Choroid plexus epithelial cell (primary cell): ENCODE data around the gene SLC35F3.
A peak's percentile ranks its signal among the peaks of the same experiment; 100 is the strongest.

Source experiments
- DNase-seq: peaks from one replicate; pipeline ENCODE4 v3.0.0-alpha.2; 2010; ENCODE audit warnings: low read depth
- H3K4me3 ChIP-seq: 2 replicates; pipeline ENCODE4 v1.5.1; 2011; ENCODE audit warnings: low read depth, mild to moderate bottlenecking, control low read depth, low read length, moderate library complexity
- TF ChIP-seq, protein P1 (sequence below): conservative IDR thresholded peaks from 2 replicates; pipeline ENCODE4 v1.5.1; 2011; ENCODE audit warnings: low read depth, mild to moderate bottlenecking, control low read depth, inconsistent platforms, low read length, moderate library complexity

The SLC35F3 gene

GRCh38 chr1:233909195-233909594 is 4.7 kb downstream of the SLC35F3 start:
- TF ChIP-seq, protein P1, sequence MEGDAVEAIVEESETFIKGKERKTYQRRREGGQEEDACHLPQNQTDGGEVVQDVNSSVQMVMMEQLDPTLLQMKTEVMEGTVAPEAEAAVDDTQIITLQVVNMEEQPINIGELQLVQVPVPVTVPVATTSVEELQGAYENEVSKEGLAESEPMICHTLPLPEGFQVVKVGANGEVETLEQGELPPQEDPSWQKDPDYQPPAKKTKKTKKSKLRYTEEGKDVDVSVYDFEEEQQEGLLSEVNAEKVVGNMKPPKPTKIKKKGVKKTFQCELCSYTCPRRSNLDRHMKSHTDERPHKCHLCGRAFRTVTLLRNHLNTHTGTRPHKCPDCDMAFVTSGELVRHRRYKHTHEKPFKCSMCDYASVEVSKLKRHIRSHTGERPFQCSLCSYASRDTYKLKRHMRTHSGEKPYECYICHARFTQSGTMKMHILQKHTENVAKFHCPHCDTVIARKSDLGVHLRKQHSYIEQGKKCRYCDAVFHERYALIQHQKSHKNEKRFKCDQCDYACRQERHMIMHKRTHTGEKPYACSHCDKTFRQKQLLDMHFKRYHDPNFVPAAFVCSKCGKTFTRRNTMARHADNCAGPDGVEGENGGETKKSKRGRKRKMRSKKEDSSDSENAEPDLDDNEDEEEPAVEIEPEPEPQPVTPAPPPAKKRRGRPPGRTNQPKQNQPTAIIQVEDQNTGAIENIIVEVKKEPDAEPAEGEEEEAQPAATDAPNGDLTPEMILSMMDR: no peak
- H3K4me3 ChIP-seq: no peak overlapping the region
- peak; percentile 6 for DNase-seq

DNA sequence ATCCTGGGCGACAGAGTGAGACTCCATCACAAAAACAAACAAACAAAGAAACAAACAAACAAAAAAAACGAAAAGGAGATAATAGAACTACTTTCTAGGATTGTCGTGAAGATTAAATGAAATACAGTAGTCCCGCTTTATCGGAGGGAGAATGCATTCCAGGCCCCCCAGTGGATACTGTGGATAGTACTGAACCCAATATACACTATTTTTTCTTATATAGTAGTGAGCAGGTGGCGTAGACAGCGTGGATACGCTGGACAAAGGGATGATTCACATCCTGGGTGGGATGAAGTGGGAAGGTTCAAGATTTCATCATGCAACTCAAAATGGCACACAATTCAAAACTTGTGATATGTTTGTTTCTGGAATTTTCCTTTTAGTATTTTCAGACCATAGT is 8.0 kb downstream of the SLC35F3 start:
- no peak overlapping the region for H3K4me3 ChIP-seq
- TF ChIP-seq, protein P1: no peak
- DNase-seq: no peak

DNA sequence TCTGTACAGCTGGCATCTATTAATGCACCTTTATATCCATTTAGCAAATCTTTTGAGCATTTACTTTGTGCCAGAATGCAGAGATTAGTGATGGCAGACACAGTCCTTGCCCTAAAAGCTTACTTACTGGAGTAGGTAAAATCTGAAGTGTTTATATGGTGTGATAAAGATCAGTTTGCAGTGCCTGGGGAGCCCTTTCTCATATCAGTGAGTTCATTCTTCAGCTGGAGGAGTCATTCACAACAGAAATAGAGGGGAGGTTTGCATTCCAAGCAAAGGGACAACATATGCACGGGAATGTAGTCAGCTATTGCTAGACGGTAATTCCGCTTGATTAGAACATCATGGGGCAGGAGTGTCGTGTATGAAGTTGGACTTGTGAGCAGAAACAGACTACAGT is 8.4 kb downstream of the SLC35F3 start:
- TF ChIP-seq, protein P1: no peak
- no peak for DNase-seq
- H3K4me3 ChIP-seq: no peak overlapping the region

DNA sequence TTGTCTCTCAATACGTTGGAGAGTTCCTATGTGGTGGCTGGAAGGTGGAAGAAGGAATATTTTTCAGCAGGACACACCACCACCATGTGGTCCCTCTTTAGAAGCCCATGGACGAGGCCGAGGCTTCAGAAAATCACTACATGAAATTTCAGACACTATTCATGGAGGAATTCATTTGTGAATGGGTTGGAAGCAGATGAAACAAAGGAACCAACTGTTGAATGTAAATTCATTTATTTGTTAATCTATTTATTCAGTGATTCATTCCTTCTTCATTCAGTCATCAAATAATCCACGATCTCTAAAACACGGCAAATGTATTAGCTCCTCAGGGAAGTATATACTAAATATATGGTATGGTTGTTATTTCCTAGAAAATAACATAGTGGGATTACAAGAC is 12.2 kb downstream of the SLC35F3 start:
- TF ChIP-seq, protein P1: no peak
- no peak overlapping the region for H3K4me3 ChIP-seq
- DNase-seq: peak; percentile 1

- H3K4me3 ChIP-seq: no peak overlapping the region
- TF ChIP-seq, protein P1: no peak
- no peak for DNase-seq
Measured at GRCh38 chr1:233919786-233920185, 15.3 kb downstream of the SLC35F3 start.

- no peak for DNase-seq
- H3K4me3 ChIP-seq: no peak overlapping the region
- TF ChIP-seq, protein P1: no peak
Measured at GRCh38 chr1:233928123-233928522, 23.6 kb downstream of the SLC35F3 start.

DNA sequence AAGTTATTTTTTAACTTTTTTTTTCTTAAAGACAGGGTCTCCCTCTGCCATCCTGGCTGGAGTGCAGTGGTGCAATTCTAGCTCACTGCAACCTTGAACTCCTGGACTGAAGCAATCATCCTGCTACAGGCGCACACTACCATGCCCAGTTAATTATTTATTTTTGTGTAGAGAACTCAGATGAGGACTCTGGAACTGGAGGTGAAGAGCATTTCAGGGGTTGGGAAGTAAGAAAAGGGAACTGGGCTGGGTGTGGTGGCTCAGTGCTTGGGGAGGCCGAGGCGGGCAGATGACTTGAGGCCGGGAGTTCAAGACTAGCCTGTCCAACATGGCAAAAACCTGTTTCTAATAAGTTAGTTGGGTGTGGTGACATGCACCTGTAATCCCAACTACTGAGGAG is 28.9 kb downstream of the SLC35F3 start:
- no peak overlapping the region for H3K4me3 ChIP-seq
- TF ChIP-seq, protein P1: no peak
- DNase-seq: no peak
